ENCODE measurements around the gene EMX2.

The EMX2 gene

DNA sequence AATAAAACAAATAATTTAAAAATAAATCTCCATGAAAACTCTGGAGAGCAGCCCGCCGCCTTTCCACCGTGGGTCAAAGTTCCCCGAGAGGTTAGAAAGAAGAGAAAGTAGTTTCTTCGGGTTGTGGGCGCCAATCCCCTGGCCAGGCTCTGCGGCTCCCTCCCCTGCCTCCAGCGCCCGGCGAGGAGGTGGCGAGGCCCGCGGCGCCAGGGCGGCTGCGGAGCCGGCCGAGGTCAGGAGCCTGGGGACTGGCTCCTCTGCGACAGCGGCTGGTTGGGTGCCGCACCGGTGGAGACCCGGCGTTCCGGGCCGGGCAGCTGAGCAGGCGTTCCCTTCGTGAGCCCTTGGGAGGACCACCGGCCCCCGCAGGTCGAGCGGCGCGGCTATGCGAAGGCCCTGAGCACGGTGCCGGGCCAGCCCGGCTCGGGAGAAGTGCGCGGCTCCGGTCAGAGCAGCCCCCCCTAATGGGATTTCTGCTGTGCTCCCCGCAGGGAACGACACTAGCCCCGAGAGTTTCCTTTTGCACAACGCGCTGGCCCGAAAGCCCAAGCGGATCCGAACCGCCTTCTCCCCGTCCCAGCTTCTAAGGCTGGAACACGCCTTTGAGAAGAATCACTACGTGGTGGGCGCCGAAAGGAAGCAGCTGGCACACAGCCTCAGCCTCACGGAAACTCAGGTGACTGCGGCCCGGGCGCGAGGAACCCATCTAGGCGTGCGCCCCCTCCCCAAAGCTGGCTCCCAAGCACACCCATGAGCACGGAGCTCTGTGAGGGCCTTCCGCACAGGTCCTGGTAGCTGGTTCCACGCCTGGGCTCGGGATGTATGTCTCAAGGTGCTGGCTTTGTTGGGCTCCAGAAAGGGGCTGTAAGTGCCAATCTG, 2.8 kb downstream of the EMX2 start:
- no peak for DNase-seq

DNA sequence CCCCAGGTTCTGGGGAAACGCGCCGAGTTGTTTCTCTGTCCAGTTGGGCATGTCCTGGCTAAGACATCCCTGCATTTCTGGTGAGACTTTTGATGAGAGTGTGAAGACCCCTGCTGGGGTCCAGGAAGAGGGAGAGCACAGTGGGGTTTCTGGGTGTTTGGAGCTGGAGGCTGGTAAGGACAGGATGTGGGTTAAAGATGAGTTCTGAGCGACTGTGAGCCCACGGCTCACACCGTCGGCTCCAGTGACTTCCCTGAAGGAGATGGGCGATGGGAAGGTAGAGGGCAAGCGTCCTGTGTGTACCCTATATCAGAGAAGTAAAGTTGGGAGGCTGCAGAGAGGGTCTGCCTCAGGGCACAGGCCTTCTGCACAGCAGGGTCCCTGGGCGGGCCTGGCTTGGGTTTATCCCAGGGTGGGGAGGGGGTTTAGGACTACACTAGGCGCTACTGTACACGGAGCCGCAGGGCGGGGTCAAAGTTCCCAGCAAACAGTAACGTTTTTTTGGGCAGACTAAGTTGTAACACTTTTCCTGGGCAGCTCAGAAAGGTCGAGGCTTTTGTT, 3.6 kb downstream of the EMX2 start:
- DNase-seq = no peak

DNA sequence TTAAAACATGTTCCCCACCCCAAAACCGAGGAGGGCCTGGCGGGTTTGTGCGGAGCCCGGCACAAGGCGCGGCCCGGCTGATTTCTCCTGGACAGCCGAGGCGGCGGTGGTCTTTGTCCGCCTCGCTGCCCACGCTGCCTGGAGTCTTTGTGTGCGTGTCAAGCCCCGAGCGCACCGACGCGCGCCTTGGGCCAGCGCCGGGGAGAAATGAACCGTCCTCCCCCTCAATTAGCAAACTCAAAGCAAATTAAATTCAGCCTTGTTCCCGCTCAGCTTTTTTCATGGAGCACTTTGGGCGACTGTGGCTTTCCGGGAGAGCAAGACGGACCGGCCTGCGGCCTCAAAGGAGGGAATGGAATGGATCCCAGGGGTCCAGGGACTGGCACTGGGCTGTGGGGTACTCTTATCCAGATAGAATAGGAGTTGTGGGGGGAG, 4.1 kb downstream of the EMX2 start:
- DNase-seq = no peak

DNA sequence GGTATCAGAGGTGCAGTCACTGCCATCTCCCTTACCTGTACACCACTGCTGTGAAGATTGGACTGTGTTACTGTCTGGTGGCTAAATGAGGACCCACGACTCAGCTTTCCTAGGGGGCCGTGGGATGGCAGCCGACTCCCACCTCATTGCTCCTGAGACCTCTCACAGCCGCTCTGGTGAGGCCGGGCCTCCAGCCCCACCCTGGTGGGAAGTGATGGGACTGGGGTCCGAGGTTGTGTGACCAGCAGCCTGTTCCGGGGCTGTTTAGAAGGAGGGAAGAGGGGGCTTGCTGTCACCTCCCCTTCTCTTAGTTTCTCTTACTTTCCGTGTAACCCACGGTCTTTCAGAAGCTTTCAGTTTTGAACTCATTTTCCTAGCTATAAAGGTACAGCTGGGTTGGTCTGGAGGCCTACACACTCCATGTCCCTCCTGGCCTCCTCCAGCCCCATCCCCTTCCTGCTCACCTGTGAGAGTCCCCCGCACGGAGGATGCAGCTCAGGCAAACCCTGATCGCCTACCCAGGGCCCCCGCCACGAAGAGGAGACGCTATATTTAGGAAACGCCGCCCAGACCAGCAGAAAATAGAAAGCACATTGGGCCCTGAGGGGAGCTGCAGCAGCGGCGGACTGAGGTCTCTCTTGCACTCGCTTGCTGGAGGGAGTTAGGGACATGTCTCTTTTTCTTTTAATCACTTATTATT, 4.6 kb downstream of the EMX2 start:
- no peak for DNase-seq

DNA sequence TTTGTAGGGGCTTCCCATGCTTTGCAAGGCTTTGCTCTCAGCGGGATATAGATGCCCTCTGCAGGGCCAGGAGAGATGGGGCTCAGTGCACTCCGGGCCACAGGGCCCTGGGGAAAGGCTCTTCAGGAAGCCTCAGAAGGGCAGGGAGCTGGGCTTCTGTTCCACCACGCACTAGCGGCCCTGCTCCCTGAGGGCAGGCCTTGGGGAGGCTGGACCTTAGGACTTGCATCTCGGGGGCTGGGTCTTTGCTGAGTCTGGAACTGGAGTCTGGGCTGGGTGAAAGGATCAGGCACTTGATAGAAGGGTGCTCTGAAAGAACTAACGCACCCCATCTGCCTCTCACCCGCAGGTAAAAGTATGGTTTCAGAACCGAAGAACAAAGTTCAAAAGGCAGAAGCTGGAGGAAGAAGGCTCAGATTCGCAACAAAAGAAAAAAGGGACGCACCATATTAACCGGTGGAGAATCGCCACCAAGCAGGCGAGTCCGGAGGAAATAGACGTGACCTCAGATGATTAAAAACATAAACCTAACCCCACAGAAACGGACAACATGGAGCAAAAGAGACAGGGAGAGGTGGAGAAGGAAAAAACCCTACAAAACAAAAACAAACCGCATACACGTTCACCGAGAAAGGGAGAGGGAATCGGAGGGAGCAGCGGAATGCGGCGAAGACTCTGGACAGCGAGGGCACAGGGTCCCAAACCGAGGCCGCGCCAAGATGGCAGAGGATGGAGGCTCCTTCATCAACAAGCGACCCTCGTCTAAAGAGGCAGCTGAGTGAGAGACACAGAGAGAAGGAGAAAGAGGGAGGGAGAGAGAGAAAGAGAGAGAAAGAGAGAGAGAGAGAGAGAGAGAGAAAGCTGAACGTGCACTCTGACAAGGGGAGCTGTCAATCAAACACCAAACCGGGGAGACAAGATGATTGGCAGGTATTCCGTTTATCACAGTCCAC, 5.4 kb downstream of the EMX2 start:
- no peak for DNase-seq

DNA sequence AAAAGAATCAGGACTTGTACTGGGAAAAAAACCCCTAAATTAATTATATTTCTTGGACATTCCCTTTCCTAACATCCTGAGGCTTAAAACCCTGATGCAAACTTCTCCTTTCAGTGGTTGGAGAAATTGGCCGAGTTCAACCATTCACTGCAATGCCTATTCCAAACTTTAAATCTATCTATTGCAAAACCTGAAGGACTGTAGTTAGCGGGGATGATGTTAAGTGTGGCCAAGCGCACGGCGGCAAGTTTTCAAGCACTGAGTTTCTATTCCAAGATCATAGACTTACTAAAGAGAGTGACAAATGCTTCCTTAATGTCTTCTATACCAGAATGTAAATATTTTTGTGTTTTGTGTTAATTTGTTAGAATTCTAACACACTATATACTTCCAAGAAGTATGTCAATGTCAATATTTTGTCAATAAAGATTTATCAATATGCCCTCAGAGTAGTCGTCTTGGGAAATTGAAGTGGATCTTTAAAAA, 6.6 kb downstream of the EMX2 start:
- DNase-seq = no peak

GRCh38 chr10:117550076-117550475, 7.5 kb downstream of the EMX2 start:
- no peak for DNase-seq

DNA sequence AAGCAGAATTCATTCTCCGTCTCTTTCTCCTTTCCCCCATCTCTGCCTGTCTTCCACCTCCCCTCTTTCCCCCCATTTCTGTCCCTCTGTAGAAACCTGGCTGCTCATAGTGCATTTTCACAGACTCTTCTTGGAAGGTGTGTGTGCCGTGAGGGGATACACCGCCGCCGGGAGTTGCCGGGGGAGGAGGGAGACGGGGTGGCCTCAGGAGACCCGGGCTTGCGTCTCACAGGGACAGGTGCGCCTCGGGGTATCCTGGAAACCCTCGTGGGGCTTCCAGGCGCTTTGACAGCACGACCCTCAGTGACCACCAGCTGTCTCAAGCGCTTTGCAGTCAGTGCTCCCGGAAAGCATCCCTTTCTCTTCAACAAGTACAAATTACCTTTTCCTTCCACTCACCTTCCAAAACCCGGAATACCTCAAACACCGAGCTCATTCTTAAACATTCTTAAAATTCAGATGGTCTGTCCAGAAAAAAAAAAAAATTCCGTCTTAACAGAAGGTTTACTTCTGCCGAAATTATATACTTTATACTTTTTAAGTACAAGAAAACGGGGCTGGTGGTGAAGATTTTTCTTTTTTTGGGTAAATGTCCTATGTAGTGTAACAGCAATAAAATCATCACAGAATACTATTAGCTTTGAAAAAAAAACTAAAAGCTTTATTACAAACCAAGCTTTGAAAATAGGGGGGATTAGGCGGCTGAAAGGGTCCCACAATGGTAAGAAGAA, 8.2 kb downstream of the EMX2 start:
- no peak for DNase-seq

DNA sequence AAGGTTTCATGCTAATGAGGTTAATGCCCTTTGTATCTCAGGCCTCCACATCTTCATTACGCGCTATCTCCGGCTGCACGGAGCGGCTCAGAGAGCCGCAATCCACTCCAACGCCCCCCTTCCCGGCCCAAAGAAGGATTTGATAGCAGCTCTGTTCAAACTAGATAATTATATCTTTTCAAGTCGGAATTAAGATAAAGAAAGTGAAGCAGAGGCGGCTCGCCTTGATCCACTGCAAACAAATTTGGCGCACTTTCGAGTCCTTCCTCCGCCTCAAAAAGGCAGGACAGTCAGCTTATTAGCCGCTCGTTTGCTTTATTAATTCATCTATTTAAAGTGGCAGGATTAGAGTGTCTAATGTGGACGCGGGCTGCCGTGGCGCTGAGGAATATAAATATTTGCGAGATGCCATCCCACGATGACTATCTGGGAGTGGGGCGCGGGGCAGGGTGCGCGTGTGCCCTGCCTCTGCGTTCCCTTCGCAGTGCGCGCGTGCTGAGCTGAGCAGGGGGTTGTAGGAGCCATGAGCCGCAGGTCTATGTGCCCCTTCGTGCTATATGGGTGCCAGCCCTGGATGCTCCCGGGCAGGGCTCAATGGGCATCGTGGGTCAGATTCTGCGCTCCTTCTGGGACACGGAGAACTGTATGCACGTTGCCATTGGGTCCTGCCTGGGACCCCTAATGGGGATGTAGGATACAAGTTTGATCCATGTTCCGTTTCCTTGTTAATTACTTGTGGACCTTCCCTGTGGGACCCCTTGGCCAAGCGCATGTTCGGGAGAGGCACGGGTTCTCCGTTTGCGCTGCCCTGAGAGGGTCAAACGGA, 9.0 kb downstream of the EMX2 start:
- DNase-seq = no peak

DNA sequence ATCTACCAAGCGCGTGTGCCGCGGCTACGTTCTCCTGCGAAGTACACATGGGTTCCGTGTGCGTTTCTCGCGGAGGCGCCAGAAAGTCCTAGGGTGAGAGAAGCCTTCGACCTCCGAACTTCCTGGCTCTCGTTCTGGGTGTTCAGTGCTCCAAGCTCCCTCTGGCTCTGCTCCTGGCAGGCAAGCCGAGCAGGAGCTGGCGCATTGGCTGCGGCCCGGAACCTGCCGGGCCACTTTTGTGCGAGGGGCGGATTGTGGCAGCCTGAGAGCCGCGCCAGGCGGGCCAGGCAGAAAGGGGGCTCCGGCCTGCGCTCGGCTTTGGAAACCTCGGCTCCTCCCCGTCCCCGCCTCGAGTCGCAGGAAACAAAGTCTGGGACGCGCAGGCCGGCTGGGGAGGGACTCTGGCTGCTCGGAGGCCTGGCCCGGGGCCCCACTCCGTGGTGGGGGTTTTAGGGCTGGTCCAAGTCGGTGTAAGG, 9.6 kb downstream of the EMX2 start:
- no peak for DNase-seq

DNA sequence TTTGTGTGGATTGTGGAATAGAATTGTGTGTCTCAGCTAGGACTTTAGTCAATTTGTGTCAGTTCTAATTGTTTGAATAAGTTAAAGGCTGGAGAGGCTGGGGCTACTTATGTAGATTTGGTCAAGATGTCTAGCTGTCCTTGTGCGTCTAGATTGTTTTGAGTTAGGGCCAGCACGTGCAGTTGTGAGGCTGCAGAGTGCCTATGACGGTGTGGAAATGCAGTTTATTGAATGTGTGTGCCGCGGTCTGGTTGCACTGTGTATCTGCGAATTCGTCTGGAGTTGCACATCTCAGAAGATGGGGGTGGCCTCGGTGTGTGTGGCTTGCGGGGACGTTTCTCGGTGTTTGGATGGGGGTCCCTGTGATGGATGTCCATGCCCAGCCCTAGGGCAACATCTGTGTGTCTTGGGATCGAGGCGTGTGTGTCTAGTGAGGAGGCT, 10.2 kb downstream of the EMX2 start:
- DNase-seq = no peak

DNA sequence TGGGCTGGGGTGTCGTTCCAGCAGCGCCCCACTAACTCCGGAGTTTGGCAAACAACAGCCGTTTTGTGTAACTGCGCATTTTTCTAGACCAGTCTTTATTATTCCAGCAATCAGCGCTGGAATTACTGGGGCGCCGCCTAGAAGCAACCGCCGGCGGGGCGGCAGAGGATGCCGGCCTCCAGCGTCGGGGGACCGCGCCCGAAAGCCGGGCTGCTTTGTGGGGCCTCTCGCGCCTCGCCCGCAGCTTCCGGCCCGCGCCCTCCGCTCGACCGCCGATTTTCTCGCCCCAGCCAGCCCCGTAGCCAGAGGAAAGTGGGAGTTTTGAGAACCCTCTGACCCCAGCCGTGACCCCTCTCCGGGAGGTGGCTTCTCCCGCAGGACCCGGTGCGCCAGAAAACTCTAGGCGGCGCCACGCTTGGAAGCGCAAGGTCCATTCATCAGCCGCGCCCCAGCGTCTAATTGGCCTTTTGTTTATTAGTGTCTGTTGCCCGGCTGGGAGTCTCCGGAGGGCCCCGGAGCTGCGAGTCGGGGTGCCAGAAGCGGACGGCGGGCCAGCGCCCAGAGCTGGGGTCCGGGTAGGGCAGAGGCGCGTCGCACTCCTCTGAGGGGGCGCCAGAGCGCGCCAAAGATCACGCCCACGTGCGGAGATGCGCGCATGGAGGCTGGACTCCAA, 10.7 kb downstream of the EMX2 start:
- DNase-seq = no peak

GRCh38 chr10:117553815-117554172, 11.2 kb downstream of the EMX2 start:
- no peak for DNase-seq

DNA sequence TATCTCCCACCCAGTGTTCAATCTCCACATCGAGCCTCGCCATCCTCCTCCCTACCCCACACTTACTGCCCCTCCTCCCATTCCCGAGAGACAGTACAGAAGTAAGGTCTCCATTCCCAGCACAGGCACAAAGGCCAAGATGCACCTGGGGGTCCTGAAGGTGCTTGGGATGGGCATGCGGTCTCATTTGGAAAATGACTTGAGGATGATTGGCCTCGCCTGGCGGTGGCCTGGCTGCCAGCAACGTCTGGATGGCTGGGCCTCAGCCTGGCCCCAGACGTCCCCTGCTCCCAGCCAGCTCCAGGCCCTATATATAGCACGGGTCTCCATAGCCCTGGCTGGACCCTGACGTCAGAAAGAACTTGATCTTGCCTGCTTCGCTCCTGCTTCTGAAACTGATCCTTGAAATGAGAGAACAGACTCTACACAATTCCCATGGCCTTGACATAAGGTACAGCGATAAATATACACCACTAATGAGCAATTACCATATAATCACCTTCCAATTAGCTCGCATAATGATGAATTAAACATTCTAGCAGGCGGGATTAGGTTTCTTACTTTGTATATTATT, 11.8 kb downstream of the EMX2 start:
- no peak for DNase-seq

DNA sequence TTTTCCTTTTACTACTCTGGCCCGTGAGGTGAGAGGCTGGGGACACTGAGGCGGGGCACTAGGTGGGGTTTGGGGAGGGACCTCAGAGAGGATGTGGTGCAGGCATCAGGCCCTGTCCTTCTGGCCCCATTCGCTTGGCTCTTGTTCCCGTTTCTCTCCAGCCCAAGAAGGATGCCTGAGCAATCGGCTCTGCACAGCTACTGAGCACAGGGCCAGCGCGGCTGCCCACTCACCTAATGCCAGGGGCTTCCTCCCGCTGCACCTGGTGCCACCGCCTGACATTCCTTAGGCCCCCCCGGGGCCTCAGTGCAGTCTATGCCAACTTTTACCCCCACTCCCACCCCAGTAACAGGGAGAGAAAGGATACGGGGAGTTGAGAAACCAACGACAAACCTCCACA, 12.5 kb downstream of the EMX2 start:
- no peak for DNase-seq

GRCh38 chr10:117555863-117556262, 13.3 kb downstream of the EMX2 start:
- no peak for DNase-seq

DNA sequence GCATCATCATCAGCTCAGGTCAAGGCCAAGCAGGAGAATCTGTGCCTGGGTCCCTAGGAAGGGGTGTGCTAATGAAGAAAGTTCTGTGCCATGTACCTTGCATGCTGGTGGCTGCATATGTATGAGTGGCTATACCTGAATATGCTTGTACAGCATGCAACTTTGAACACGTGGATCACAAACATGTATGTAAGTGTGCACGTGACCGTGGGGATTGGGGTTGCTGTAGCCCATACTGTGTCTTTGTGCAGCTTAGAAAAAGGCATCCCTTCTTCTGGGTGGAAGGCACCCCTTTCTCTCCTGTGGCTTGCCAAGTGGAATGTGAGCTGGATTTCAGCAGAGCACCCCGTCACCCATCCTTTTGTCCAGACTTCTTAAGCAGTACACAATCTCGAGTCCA, 13.8 kb downstream of the EMX2 start:
- no peak for DNase-seq

DNA sequence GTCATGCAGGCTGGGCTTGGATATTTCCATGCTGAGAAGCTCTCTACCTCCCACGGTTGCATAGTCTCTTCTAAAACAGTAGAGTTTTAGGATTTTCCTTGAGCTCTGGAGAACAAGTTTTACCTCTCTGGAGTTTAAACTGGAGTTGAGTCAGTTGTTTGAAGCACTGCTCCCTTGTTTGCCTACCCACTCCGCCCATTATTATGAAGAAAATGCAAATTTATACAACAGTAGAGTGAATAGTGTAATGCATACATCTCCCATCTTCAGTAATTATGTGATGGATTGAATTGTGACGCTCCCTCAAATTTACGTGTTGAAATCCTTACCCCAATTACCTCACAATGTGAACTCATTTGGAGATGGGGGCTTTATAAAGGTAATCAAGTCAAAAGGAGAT, 17.2 kb downstream of the EMX2 start:
- no peak for DNase-seq

- no peak for DNase-seq
These were observed 18.4 kb downstream of the EMX2 start for GRCh38 chr10:117560942-117561341.

- no peak for DNase-seq
These were observed 19.7 kb downstream of the EMX2 start for GRCh38 chr10:117562220-117562619.

Data from GF-D8 (cell line).